Measurements from ENCODE around the gene EYA4. TPM values are rescaled to one million over a fixed set of nuclear protein-coding genes. Genes with fewer than 3 reads are reported as not detected.

EYA4 gene
- total and polyA plus RNA-seq, 2 of the 4 experiments (the other 2 are of a cell fraction) = 5.7 to 11.1 TPM

DNA sequence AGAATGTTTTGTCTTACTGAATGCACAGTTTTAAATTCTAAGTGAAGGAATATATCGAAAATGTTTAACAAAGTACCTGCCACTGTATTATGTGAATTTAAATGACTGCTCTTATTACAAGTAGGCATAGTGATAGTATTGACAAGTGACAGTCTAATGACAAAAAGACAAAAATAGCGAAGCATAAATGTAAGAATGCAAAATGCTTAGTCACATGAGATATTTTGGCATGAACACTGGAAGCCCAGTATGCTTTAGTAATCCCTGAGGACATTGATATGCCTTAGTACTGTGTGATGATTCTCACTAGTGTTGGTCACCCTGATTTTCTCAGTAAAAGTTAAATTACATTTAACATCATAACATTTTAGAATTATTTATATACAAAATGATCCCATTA is 153.5 kb downstream of the EYA4 start:
- DNase-seq (no peak), ATAC-seq (ENCODE audit: low read depth) (0 out of 2 replicates have a peak, but pooled peaks have one; percentile 57)
- no peaks in the 10 kb centered on the region; the same call in 1 of the 2 replicates for H4K20me1 ChIP-seq (ENCODE audit: insufficient read depth, low read length)
- H2AFZ ChIP-seq (replicated peaks; ENCODE audit: low read length, poor library complexity) = no peak overlapping the region
- no peak overlapping the region for H3K4me2 ChIP-seq (ENCODE audit: low read depth, low read length)
- no peaks in the 10 kb centered on the region for H3K9me3 ChIP-seq (ENCODE audit: control insufficient read depth, insufficient read depth, low read length)
- H3K79me1 ChIP-seq (ENCODE audit: low read depth in 1 of 2, low read length in 2 of 2) = peaks cover 0 to 4% of the 10 kb centered on the region in 2 experiments; a peak in 2 of 4 replicates
- no peak overlapping the region for H2AK9ac ChIP-seq (replicated peaks; ENCODE audit: low read depth, low read length, poor library complexity)
- TF ChIP-seq BHLHE40 (IDR thresholded peaks at IDR 0.05; ENCODE audit: low read depth, low read length) = no peak
- no peak for TF ChIP-seq MXI1 (IDR thresholded peaks at IDR 0.05; ENCODE audit: borderline replicate concordance, low read depth, low read length)
- no peak for TF ChIP-seq CHD1 (IDR thresholded peaks at IDR 0.05; ENCODE audit: low read depth, low read length)
- no peak overlapping the region for H3K27ac ChIP-seq (ENCODE audit: insufficient read depth, low read length)
- no peaks in the 10 kb centered on the region for H3K9me1 ChIP-seq (ENCODE audit: insufficient read depth, low read length)
- no TSS peak for BruUV-seq (replicated peaks)
- no peak overlapping the region for H4K91ac ChIP-seq (ENCODE audit: insufficient read depth, low read depth, low read length)
- no peak overlapping the region for H2AK5ac ChIP-seq (ENCODE audit: low read depth, low read length)
- no peaks in the 10 kb centered on the region; the same call in 1 of the 2 replicates for H3K36me3 ChIP-seq (ENCODE audit: control insufficient read depth, insufficient read depth, low read length)
- in situ Hi-C loops (cut with MboI; ENCODE audit: low sequenced_read_pairs) (no loop called here), dilution Hi-C loops (cut with HindIII; ENCODE audit: low sequenced_read_pairs, unreplicated experiment) (no loop called here), intact Hi-C loops (cut with micrococcal nuclease) (no loop called here)
- no CpG with 5 or more reads among the region's 2 CpGs for WGBS, 2 experiments (ENCODE audit: extremely low coverage in 2 of 2, insufficient read length in 1 of 2)
- no peak overlapping the region for H3K14ac ChIP-seq (replicated peaks; ENCODE audit: low read depth, low read length)
- no peak overlapping the region for H2BK5ac ChIP-seq (ENCODE audit: low read depth, low read length, poor library complexity, severe bottlenecking)
- CTCF ChIA-PET = no interaction called here
- POLR2A ChIA-PET (ENCODE audit: unreplicated experiment) = no interaction called here
- no peak overlapping the region for H3K4me3 ChIP-seq (ENCODE audit: insufficient read depth, low read depth, low read length)
- H4K5ac ChIP-seq (ENCODE audit: low read depth, low read length) = no peak overlapping the region
- H4K8ac ChIP-seq (ENCODE audit: low read depth in 2 of 2, low read length in 2 of 2) = no peak overlapping the region
- H3K56ac ChIP-seq (ENCODE audit: extremely low read depth, insufficient read depth, low read length) = no peak overlapping the region
- H3K4me1 ChIP-seq (ENCODE audit: control insufficient read depth, insufficient read depth, low read length) = peaks cover 2% of the 10 kb centered on the region; the same call in 1 of the 2 replicates
- H2BK15ac ChIP-seq (ENCODE audit: low read depth, low read length) = no peak overlapping the region
- H2BK120ac ChIP-seq (ENCODE audit: low read depth, low read length) = no peak overlapping the region
- no peak overlapping the region for H3K4ac ChIP-seq (ENCODE audit: low read depth, low read length)
- H3K27me3 ChIP-seq (ENCODE audit: control insufficient read depth, insufficient read depth, low read length) = no peaks in the 10 kb centered on the region
- no peak overlapping the region for H2BK20ac ChIP-seq (ENCODE audit: low read depth, low read length)
- H3K23ac ChIP-seq (ENCODE audit: low read depth, low read length) = no peak overlapping the region
- no peak overlapping the region for H3K18ac ChIP-seq (ENCODE audit: low read depth, low read length)
- no peak overlapping the region for H3K9ac ChIP-seq (ENCODE audit: low read depth, low read length)

Data from IMR-90 (cell line).